Activated T-cell treated with anti-CD3 and anti-CD28 coated beads for 1 hour (primary cell): Measurements from ENCODE around the gene HOXB5.

Experiments used
- DNase-seq: peaks from one replicate; pipeline ENCODE4 v3.0.0-alpha.2; 2020; ENCODE audit warnings: low read depth

Gene HOXB5

GRCh38 chr17:48615963-48616716, 22.6 kb upstream of the HOXB5 start:
- DNase-seq = no peak

GRCh38 chr17:48615047-48615962, 21.7 kb upstream of the HOXB5 start, which contains the start of gene HOXB8:
TSS of gene HOXB8 (minus strand) at chr17:48615292. CDS start at chr17:48614704, 588 bp downstream.
- no peak for DNase-seq

GRCh38 chr17:48613862-48614694, 20.5 kb upstream of the HOXB5 start:
- no peak for DNase-seq

GRCh38 chr17:48612854-48613691, 19.5 kb upstream of the HOXB5 start:
- peak; percentile 32 for DNase-seq

- no peak for DNase-seq
These were observed 18.9 kb upstream of the HOXB5 start for GRCh38 chr17:48612456-48612853.

- DNase-seq = no peak
These were observed 18.3 kb upstream of the HOXB5 start for GRCh38 chr17:48611681-48612455.

GRCh38 chr17:48611213-48611612, 17.6 kb upstream of the HOXB5 start:
- no peak for DNase-seq

GRCh38 chr17:48610282-48611211, 17.0 kb upstream of the HOXB5 start, which contains the start of gene HOXB7:
TSS of gene HOXB7 (minus strand) at chr17:48611017. CDS start at chr17:48610918, 99 bp downstream.
- DNase-seq = peak; percentile 51

- no peak for DNase-seq
These were observed 16.2 kb upstream of the HOXB5 start for GRCh38 chr17:48609759-48610281.

- no peak for DNase-seq
These were observed 15.5 kb upstream of the HOXB5 start for GRCh38 chr17:48609033-48609432.

GRCh38 chr17:48608494-48608834, 14.9 kb upstream of the HOXB5 start:
- DNase-seq = no peak

GRCh38 chr17:48606892-48607614, 13.5 kb upstream of the HOXB5 start:
- DNase-seq = no peak

- no peak for DNase-seq
These were observed 12.7 kb upstream of the HOXB5 start for GRCh38 chr17:48605991-48606891.

GRCh38 chr17:48605409-48605919, 11.9 kb upstream of the HOXB5 start:
- no peak for DNase-seq

- no peak for DNase-seq
These were observed 11.3 kb upstream of the HOXB5 start, which contains the start of gene HOXB6 for GRCh38 chr17:48604770-48605329. TSS of gene HOXB6 (minus strand) at chr17:48604986. CDS start at chr17:48598150, 6,836 bp downstream.

- DNase-seq = no peak
These were observed 10.6 kb upstream of the HOXB5 start for GRCh38 chr17:48603959-48604769.
